GM18502 (cell line): ENCODE results near the gene IMPA2.

Experiments used
- ATAC-seq: cut with Tn5 transposase; IDR thresholded peaks from one replicate; pipeline ENCODE4 v1.9.1; 2021; ENCODE audit warnings: mild to moderate bottlenecking; ENCODE audit not compliant: unreplicated experiment, poor library complexity

IMPA2 gene

DNA sequence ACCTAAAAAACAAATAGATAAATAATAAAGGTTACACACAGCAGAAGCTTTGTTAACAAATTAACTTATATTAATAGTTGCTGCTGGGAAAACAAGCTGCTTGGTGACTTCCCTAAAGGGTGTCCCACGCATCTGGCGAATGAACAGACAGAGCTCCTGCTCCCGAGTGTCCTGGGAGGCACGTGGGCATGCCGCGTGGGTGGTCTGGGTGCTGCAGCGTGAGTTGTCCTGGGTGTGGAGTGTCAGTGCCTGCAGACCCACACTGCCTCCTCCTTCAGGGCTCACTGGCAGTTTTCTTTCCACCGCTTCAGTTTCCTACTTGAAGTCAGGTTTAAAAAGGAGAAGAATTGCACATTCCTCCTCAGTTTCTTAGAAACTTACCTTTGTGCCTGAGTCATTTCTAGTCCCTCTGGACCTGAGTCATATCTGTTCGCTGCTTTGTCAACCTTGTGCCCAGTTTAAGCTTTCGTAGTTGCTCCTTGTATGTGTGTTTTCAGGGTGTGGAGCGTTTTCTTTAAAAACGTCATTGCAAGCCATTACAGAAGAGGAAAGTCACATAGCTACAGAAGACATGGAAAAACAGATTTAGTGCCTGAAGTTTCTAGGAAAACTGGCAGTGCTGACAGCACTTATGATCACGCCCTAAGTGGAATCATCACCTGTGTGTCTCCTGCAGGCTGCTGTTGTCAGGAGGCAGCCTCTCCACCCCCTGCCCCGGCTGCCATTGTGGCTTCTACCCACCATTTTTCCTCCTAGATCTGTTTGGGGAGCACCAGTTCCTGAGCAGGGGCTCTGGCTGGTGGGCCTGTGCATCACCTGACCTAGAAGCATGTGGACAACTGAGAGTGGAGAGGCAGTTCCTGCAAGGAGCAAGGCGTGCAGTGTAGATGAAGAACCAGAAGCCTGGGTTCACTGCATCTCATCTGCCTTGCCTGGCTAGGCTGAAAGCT, 24.5 kb downstream of the IMPA2 start:
- peak; percentile 72 for ATAC-seq

DNA sequence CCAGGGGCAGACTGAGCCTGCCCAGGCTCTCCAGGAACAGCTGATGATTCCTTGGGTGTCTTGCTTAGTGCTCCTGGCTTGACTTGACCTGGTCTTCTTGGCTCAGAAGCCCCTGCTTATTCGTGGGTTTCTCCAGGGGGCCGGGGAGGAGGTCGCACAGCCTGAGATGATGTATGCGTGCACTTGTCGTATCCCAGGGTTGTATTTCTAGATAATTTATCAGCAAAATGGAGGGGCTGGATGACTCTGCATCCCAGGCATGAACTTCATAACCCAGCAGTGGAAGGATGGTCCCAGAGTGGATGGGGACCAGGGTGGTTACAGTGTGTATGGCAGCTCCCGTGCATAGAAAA, 25.2 kb downstream of the IMPA2 start:
- no peak for ATAC-seq

DNA sequence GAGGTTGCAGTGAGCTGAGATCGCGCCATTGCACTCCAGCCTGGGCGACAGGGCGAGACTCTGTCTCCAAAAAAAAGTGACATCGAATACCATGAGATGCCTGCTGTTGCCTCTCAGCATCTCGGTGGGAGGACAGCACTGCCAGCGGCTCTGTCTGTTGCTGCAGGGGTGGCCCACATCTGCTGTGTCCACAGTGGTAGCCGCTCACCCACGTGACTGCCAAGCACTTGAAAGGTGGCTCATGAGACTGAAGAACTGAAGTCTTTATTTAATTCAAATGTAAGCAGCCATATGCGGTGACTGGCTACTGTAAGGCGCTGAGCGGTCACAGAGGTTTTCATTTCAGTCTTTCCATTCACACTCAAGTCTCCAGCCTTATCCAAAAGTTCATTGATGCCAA, 25.8 kb downstream of the IMPA2 start:
- ATAC-seq = no peak

DNA sequence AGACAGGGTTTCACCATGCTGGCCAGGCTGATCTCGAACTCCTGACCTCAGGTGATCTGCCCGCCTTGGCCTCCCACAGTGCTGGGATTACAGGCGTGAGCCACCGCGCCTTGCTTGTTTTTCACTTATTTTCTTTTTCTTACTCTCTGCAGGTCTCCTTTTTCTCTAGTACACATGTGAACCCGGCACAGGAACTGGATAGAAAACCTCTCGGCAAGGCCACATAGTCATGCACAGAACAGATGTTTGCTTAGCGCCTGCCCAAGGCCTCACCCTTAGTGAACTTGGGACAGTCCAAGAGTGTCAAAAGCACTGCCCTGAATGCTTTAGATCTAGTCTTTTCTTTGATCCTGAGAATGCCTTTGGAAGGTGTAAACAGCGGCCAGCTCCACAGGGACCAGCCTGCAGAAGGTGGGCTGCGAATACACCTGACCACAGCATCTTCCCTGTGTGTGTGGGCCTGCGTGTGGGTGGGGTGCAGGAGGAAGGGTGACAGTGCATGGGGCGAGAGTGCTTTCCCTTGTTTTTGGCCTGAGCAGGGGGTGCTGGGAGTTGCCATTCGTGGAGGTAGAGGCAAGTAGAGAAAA, 27.0 kb downstream of the IMPA2 start:
- ATAC-seq = no peak

DNA sequence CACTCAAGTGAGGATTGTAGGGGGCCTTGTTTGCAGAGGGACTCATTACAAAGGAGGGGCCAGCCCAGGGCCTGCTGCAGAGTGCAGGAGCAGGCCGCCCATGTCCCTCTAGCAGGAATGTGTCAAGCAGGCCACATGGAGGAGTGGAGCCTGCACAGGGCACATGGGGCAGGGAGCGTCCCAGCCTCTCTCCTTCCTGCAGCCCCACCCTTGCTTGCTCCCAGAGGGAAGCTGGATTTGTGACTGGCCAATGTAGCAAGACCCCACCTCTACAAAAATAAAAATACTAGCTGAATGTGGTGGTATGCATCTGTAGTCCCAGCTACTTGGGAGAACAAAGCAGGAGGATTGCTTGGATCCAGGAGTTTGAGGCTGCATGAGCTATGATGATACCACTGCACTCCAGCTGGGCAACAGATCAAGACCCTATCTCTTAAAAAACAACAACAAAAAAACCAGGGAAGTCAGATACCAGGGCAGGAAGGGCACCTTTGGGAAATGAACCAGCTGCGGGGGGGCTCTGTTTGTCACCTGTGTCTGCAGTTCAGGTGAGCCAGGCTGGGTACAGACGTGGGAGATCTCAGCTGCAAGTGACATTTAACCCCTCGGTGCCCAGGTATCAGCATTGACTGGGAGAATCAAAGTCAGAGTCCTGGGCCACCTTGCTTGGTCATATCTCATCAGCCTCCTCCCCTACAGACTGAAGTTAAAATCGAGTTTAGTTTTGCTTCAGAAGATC, 27.7 kb downstream of the IMPA2 start:
- ATAC-seq = no peak

DNA sequence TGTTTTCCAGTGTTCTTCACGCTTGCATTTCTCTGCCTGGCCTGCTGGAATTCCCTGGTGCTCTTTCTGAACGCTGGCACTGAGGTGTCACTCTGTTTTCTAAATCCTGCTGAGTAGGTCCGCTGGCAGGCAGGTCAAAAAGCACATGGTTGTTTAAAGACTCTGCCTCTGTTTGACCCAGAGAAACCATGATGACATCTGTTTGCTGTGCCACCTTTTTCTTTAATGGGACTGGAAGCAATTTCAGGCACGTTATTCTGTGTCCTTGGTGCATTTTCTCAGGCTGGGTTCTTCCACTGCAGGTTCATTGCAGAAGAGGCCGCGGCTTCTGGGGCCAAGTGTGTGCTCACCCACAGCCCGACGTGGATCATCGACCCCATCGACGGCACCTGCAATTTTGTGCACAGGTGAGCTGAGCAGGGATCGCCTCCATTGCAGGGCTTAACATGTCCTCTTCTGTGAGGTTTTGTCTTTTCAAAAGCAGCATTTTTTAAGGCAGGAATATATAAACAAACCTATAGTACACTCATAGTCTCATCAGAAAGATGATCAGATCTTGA, 28.4 kb downstream of the IMPA2 start:
- no peak for ATAC-seq

DNA sequence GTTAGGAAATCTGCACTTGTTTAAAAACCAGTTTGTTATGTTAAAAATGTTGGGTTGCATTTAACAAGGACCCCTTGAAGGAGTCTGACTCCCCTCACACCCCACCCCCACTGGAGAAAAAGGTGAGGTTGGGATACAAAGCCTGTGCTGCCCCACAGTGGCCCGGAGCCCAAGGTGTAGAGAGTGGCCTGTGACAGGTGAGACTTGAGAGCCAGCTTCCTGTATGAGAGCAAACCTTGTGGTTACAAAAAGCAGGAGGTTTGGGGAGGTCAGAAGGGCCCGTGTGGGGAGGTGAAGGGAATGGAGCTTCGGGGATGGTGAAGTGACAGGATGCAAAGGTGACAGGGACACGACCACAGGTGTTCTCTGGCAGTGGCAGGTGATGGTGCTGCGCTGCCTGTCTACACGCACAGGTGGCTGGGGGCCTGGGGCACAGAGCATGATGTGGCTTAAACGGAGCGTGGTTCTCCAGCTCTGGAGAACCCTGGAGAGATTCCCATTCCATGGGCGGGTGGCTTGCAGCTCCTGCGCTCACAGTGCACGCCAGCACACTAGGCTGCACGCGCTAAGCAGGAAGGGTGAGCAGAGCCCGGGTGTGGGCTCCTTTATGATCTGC, 29.0 kb downstream of the IMPA2 start:
- ATAC-seq = no peak

DNA sequence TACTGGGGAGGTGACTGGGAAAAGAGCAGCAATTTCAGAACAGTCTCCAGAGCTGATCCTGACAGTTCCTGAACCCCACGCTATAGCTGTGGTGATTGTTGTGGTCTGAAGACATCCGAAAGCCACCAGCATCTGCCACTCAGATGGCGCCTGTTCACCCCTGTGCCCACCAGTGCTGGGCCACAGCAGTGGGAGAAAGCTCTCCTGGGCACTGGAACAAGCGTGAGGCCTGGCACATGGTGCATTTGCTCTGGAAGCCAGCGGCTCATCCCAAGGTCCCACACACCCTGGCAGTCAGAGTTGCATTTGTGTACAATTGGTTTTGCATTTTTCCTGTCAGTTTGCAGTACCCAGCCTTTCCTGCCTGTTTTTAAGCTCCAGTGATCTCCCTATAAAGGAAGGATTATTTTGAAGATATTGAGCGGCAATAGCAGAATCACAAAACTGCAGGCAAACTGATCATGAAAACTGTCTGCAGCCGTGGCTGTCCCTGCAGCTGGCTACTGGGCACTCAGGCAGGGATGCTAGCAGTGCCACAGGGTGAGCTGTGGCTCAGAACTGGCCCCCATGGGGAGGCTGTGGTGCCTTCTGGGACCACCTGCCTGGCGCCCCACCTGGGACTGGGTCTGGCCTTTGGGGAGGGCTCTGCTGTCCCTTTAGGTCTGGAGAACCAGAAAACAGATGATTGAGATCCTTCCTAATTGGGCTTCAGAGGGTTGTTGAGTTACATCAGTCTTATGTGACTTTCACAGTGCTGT, 30.1 kb downstream of the IMPA2 start:
- no peak for ATAC-seq

DNA sequence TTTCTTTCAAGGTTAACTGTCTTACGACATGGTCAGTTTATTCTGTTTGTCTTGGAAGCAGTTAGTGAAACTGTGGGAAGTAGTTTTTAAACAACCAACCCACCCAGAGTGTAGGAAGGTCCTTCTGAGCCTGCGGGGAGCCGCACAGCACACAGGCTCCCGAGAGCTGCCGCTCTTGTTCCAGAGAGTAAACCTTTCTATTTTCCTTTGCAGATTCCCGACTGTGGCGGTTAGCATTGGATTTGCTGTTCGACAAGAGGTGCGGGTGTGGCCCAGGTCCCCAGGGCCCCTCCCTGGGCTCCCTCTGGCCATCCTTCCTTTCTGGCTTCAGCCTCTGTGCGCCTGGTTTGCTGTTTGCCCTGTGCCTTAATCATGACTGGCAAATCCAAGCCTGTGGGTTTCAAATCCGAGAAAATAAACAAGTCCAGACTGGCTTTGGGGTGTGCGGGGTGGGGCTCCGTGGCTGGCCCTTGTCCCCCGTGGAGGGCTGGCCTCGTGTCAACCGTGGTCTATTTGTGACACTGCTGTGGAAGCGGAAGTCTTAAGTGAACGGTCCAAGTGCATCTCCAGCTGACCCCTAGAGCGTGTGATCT, 30.7 kb downstream of the IMPA2 start:
- ATAC-seq = no peak

DNA sequence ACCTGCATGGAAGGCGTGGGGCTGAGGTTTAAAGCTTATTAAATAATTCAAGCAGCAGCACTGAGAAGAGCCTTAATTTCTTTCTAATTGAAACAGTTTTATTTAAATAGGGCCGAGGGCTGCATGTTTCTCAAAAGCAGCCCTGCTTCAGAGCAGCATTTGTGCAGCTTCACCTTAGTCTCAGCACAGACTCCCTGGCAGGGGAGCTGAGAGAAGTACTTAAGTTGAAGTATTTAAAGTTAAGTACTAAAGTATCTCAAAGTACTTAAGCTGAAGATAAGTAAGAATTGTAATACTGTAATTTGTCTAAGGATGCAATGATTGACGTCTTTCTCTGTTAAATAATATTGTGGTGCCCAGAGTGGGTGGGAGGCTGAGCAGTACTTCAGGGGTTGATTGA, 31.4 kb downstream of the IMPA2 start:
- ATAC-seq = no peak

DNA sequence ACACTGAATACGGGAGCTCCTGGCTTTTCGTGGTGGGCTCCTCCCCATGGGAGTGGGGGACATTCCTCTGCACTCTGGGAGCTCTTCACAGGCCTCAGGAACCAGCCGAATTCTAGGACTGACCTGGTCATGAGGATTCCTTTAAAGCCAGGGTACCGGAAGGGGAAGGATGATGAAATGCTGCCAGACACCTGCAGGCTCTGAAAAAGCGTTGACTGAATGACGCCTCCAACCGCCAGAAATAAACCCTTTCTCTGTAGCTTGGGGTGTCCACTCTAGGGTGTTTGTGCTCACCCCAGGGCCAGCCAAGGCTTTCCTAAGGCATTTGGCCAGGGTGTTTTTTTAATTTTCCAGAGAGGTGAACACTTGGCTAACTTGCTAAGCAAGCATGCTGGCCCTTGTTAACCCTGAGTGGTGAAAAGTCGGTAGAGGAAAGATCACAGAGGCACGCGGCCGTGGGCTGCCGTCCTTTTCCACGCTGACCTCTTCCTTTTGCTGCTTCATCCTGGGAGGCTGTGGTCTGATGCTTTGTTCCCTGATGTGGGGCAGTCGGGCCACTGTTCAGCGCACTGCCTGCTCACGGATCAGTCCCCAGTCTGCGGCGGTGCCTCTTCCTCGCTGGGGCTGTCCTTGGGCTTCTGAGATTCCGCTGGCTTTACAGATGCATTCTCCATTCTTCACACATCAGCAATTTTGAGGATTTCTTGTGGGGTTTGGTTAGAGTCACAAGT, 32.0 kb downstream of the IMPA2 start:
- ATAC-seq = no peak

DNA sequence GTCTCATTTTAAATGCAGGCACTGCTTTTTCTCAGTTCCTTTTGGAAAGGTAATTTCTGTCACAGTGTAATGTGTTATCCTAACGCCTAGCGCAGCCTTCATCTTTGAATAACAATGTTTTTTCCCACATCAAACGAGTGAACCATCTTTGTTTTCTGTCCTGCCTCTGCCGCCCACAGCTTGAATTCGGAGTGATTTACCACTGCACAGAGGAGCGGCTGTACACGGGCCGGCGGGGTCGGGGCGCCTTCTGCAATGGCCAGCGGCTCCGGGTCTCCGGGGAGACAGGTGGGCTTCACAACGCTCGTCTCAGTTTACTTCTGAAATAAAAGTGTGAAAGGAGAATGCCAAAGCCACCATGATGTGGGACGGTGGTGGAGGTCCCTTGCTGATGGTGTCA, 32.8 kb downstream of the IMPA2 start:
- ATAC-seq = no peak

DNA sequence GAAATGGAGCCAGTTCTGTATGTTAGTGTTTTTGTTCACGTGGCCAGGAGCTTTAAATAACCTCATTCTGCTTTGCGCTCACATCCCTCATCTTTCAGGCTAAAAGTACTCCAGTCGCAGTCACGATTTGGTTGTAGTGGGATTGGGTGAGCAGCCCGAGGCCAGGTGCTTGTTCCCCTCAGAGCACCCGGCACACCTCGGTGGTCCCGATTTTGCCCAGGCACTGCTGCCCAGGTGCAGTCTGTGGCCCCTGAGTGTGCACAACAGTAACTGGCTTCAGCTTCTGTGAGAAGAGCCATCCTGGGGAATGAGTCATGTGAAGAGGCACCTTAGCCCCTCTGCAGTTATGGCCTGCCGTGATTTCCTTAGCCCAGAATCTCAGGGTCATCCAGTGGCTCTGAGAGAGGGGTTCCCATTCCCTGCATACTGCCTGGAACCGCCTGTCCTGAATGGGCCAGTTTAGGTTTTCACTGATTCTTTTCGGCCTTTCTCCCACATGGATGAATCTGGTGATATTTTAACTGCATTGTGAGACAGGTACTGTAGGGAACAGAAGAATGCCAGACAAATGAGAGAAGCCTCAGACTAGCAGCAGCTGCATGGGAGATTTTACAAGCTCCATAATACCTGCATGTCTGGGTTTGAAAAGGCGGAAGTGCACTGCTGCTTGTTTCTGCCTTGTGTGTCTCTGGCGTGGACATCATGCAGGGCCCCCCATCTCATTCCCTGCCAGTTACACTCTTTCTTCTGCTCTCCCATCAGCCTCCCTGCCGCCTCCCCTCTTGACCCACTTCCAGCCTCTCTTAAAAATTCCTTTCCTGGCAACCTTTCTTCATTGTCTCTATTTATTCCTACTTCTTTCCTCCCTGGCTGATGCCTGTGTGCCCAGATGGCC, 33.5 kb downstream of the IMPA2 start:
- no peak for ATAC-seq

DNA sequence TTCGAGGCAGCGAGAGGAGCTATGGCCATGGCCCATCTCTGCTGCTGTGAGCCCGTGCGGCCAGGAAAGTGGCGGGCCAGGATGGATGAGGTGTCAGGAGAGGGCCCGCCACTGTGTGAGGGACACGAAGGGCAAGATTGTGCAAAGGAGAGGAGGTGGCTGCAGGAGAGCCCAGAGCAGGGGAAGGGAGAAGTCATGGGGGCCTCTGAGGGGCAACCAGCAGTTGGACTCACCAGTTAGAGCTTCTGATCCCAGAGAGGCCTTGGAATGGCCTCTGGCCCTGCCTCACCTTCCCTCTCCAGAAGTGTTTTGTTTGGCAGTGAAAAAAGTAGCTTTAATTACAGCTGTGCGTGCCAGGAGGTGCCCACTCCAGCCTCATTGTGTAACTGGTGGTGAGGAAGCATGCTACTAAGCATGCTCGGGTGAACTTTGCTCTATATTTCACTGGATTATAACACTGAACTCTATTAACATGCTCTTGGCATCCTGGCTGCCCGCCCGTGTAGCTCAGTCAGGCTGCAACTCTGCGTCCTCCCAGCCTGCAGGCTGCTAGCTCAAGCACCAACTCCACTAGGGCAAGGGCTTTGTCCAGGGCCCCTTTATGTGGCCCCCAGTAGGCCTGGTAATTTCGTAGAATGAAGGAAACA, 34.2 kb downstream of the IMPA2 start:
- no peak for ATAC-seq

DNA sequence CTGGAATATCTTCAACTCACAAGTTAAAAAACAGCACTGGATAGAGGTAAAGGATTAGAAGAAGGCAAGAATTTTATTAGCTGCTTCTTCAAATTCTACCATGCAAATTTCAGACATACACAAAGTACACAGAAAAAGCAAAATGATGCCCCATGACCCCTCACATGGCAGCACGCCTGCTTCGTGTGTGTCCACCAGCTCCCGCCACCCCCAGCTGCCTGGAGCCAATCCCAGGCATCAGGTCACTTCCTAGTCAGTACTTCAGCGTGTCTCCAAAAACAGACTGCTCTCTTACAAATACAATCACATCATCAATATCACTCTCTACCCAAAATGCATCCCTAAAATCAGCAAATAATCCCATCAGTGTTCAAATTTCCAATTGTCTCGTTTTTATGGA, 35.8 kb downstream of the IMPA2 start:
- no peak for ATAC-seq

DNA sequence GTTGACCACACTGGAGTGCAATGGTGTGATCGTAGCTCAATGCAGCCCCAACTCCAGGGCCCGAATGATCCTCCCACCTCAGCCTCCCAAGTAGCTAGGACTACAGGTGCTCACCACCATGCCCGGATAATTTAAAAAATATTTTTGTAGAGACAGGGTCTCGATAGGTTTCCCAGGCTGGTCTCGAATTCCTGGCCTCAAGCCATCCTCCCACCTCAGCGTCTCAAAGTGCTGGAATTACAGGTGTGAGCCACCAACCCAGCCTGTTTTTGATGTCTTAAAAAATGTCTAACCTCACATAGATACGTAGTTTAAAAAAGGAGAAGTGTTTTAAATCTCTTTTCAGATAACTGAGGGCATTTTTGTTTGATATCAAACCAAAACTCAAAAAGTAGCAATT, 37.6 kb downstream of the IMPA2 start:
- ATAC-seq = no peak

DNA sequence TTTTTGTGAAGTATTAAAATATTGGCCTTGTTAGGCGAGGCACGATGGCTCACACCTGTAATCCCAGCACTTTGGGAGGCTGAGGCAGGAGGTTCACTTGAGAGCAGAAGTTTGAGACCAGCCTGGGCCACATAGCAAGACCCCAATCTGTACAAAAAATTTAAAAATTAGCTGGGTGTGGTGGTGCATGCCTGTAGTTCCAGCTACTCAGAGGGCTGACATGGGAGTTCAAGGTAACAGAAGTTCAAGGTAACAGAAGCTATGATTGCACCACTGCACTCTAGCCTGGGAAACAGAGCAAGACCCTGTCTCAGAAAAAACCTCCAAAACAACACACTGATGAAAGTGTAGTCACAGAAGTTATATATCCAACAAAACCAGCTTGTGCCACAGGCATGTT, 39.8 kb downstream of the IMPA2 start:
- ATAC-seq = no peak
